Aorta (tissue), 5 donors: ENCODE results near the gene FAM24B. TPM values are rescaled to one million over a fixed set of nuclear protein-coding genes. Genes with fewer than 3 reads are reported as not detected.
A peak's percentile ranks its signal among the peaks of the same experiment; 100 is the strongest.
"Not testable (repeated sequence)": the region's sequence is repeated elsewhere in the genome, so short reads cannot be mapped to it uniquely, and the experiment has no call there.

Experiments
- ATAC-seq: fragments of 200-7000 bp; cut with Tn5 transposase; one replicate; pipeline ENCODE4 v1.9.1; 2022; ENCODE audit warnings: moderate library complexity; ENCODE audit not compliant: low FRiP score
- DNase-seq, 2 donors: peaks; one replicate each; pipeline ENCODE4 v3.0.0-alpha.2; 2020
- H3K27ac ChIP-seq, 2 donors: one replicate each; pipeline ENCODE4 v1.5.1; 2013; ENCODE audit warnings: low read length in 2 of 2, mild to moderate bottlenecking in 2 of 2, moderate library complexity in 2 of 2, control low read depth in 1 of 2, inconsistent platforms in 1 of 2, low read depth in 1 of 2
- H3K27me3 ChIP-seq, 2 donors: one replicate each; pipeline ENCODE4 v1.6.1; 2013; ENCODE audit warnings: control low read depth in 1 of 2, low read length in 1 of 2, mild to moderate bottlenecking in 1 of 2, moderate library complexity in 1 of 2; ENCODE audit not compliant: insufficient read depth in 2 of 2, control insufficient read depth in 1 of 2
- H3K36me3 ChIP-seq, 2 donors: one replicate each; pipeline ENCODE4 v1.6.1; 2013; ENCODE audit warnings: control low read depth in 1 of 2, low read length in 1 of 2, mild to moderate bottlenecking in 1 of 2; ENCODE audit not compliant: insufficient read depth in 2 of 2, control insufficient read depth in 1 of 2
- H3K4me1 ChIP-seq, 2 donors: one replicate each; pipeline ENCODE4 v1.6.1; 2013; ENCODE audit warnings: low read length in 2 of 2, control low read depth in 1 of 2, mild to moderate bottlenecking in 1 of 2, moderate library complexity in 1 of 2; ENCODE audit not compliant: insufficient read depth in 2 of 2, control insufficient read depth in 1 of 2
- H3K4me3 ChIP-seq, 2 donors: one replicate each; pipeline ENCODE4 v1.5.1; 2013; ENCODE audit warnings: low read length in 2 of 2, control low read depth in 1 of 2, mild to moderate bottlenecking in 1 of 2
- H3K9me3 ChIP-seq: one replicate; pipeline ENCODE4 v1.6.1; 2013; ENCODE audit warnings: mild to moderate bottlenecking, low read length; ENCODE audit not compliant: control insufficient read depth
- WGBS, 2 donors: extraction: QIAGEN DNeasy Blood & Tissue Kit; methylation state at CpG; one replicate each; pipeline ENCODE4 v1.1.7; 2013; 5-methylcytosine and 5-hydroxymethylcytosine counted together
- intact Hi-C, 2 donors: fragments of 100-400 bp; cut with DNase I; formaldehyde crosslinking; loops; one replicate each; pipeline versions ENCODE4 v1.14.2 to v1.15.0; 2022
- long read RNA-seq, 2 donors: library from polyadenylated mRNA; unstranded; transcript quantifications; one replicate each; pipeline ENCODE4 v2.0.0, GENCODE V29; 2020 to 2021
- polyA plus RNA-seq, 2 donors: library from polyadenylated mRNA; stranded (reverse); fragments of 200-250 nt; gene quantifications; one replicate each; pipeline ENCODE4 v1.2.3, GENCODE V29; 2013
- total RNA-seq, 2 donors: library from RNA; stranded (reverse); fragmentation: NEBNext Ultra II Directional; extraction: Animal tissue kit (Norgen Biotek cat#: 25700); gene quantifications; one replicate each; pipeline ENCODE4 v1.2.1, GENCODE V29; 2021
- donor health status: healthy with polysubstance abuse.
- donor health status: Bipolar disorder and iron deficiency.
- donor health status: DM: no; HTN: no; CAD: no.
- donor health status: DM: no; HTN: no; CAD: no.
- donor health status: DM: yes; HTN: yes; CAD: no.

FAM24B gene, protein sequence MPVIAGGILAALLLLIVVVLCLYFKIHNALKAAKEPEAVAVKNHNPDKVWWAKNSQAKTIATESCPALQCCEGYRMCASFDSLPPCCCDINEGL
- total RNA-seq, result 1 to 10 TPM; 1.2 to 3.9 TPM
- polyA plus RNA-seq, result 1 to 10 TPM; 1.1 to 2.1 TPM
- long read RNA-seq, donor 1, partial matches to known transcripts, result 0 of 1 reads
- long read RNA-seq, donor 1, other reads (novel, unspliced or antisense), result 1 of 1 reads
- long read RNA-seq, donor 2, result 0 reads

DNA sequence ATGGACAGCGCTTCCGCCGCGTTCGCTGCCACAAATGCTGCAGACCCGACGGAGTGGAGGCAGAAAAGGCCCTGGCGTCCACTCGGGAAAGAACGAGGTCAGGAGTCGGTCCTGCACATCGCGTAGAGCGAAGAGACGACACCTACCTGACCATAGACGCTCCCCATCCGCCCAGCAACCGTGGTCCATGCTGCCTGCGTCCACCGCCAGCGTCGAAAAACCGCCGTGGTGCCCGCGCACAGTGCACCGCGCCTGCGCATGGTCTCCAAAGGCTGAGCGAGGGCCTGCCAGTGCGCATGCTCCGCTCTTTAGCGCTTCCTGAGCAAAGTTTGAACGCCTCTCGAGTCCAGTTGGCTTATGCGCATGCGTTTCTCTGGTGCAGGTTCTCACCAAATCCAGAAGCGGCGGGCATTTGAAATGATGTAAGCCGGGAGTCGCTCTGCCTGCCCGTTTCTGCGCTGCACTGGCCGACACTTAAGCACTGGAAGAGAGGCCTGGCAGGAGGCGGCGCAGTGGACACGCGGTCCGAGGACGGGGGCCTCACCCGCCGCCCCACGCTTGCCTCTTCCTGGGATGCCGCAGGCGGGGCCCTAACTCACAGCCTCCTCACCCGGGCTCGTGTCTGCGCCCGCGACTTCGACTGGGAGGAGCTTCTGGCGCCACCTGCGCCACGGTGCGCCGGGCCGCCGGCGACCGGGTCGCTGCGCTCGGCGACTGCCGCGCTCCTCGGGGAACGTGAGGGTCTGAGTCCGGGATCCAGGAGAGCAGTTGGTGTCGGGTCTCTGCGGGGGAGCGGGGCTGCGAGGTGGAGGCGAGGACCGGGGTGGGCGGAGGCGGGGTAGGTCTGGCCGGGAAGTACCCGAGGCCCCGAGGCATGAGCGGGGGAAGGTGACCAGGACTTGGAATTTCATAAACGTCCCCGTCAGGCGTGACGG, at the start of gene FAM24B:
Gene FAM24B (minus strand): TSS at position 243 of the 935 bp plus-strand sequence. CDS start 29,066 bp downstream, outside the sequence.
- Histone ChIP-seq H3K4me3 (no peak within 1 kb of the TSS), H3K4me1 (peaks cover 0 to 2% of the 10 kb centered on the region in 2 donors), H3K27ac (no peak within 1 kb of the TSS), H3K27me3 (no peaks in the 10 kb centered on the region), H3K9me3 (no peaks in the 10 kb centered on the region), H3K36me3 (no peaks in the 10 kb centered on the region)
- intact Hi-C loops, result no loop called here
- DNase-seq (peak; percentile 93 to 97), ATAC-seq (peak; percentile 96)
- 3 to 5% methylated on average over 88 to 95 of the region's 95 CpGs for WGBS, 2 donors

DNA sequence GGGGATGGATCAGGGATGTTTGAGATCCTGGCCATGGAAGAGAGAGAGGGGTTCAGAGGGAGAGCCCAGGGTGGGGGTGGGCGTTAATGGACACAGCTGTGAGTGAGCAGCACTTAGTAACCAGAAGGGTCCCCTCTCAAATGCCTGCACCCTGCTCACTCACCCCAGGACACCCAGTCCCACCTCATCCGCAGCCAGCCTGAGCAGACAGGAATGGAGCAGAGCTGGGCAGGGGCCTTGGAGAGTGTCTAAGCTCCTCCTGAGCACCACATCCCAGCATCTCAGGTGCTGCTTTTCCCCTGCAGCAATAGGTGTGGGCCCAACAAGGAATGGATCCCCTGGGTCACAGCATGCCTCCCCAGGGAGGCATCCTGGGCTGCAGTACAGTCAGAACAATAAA, 36.3 kb upstream of the FAM24B start:
- Histone ChIP-seq H3K4me3 (no peak overlapping the region), H3K4me1 (no peaks in the 10 kb centered on the region), H3K27me3 (no peaks in the 10 kb centered on the region), H3K36me3 (no peaks in the 10 kb centered on the region), H3K9me3 (peaks cover 2% of the 10 kb centered on the region), H3K27ac (no peak overlapping the region)
- intact Hi-C loops, result no loop called here
- ATAC-seq, result no peak
- WGBS, 2 donors, result 78 to 81% methylated on average over 2 of the region's 2 CpGs
- DNase-seq, result no peak

DNA sequence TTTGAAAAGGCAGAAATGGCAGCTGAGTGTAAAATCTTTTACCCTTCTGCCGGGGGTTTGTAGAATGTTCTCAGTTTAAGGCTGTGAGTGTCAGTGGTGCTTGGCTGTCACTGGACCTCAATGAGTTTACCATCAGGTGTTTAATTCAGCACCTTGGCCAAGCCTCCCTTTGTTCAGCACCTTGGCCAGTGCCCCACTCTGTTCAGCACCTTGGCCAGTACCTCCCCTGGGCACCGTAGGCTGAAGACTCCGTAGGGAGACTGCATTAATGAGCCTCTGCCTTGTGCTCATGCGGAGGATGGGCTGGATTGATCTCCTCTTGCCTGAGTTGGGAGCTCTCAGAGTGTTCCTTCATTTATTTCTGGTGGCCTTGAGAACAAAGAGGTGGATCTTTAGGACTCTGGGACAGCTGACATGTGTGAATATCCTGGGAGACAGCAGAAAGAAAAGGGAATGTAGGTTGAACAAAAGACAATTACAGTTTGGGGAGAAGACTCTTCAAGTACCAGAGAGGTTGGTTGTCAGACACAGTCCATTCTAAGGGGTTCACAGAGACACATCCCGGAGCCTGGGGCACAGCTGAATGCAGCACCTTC, 32.6 kb upstream of the FAM24B start:
- Histone ChIP-seq H3K36me3 (no peaks in the 10 kb centered on the region), H3K4me1 (no peaks in the 10 kb centered on the region), H3K27ac (no peak overlapping the region), H3K27me3 (no peaks in the 10 kb centered on the region), H3K9me3 (peaks cover 1% of the 10 kb centered on the region), H3K4me3 (no peak overlapping the region)
- intact Hi-C loops, result no loop called here
- ATAC-seq (no peak), DNase-seq (no peak)
- WGBS, 2 donors, result 15 to 23% methylated on average over 5 of the region's 5 CpGs

DNA sequence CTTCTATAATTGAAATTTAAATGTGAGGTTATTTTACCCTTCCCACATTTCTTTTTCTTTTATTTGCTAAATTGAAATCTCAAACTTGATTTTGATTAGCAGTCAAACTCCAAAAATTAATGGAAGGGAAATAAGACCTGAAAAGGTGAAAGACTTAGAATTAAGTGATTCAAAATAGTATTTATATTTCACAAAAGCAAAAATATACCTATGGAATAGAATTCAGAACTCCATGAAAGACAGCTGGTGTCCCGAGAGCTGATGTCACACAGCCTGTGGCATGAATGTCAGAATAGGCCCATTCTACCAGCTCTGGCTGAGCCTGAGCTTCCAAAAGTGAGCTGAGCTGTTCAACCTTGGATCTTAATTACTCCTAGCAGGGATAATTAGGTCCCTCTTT, 30.9 kb upstream of the FAM24B start, which contains the start of gene FAM24A:
Gene FAM24A (plus strand): TSS at position 301 of the 400 bp plus-strand sequence. CDS start 1,025 bp downstream, outside the sequence.
- WGBS, 2 donors, result 57 to 67% methylated on average over 1 of the region's 1 CpG
- H3K36me3 ChIP-seq, result no peaks in the 10 kb centered on the region
- no peak within 1 kb of the TSS for H3K27ac ChIP-seq
- intact Hi-C loops, result no loop called here
- ATAC-seq (no peak), DNase-seq (no peak)
- H3K4me3 ChIP-seq, result no peak within 1 kb of the TSS
- no peaks in the 10 kb centered on the region for H3K27me3 ChIP-seq
- no peaks in the 10 kb centered on the region for H3K4me1 ChIP-seq
- no peaks in the 10 kb centered on the region for H3K9me3 ChIP-seq

DNA sequence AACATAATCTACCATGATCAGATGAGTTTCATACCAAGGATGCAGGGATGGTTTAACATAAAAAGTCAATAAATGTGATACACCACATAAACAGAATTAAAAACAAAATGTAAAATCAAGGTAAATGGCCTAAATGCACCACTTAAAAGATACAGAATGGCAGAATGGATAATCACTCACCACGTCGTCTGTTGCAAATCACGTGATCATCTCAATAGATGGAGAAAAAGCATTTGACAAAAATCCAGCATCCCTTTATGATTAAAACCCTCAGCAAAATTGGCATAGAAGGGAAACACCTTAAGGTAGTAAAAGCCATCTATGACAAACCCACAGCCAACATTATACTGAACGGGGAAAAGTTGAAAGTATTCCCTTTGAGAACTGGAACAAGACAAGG, 24.5 kb upstream of the FAM24B start:
- H3K4me1 ChIP-seq, intact Hi-C loops, DNase-seq, H3K4me3 ChIP-seq, ATAC-seq, H3K9me3 ChIP-seq, H3K27me3 ChIP-seq, H3K36me3 ChIP-seq, H3K27ac ChIP-seq: not testable (repeated sequence)
- 76 to 80% methylated on average over 4 of the region's 4 CpGs for WGBS, 2 donors

DNA sequence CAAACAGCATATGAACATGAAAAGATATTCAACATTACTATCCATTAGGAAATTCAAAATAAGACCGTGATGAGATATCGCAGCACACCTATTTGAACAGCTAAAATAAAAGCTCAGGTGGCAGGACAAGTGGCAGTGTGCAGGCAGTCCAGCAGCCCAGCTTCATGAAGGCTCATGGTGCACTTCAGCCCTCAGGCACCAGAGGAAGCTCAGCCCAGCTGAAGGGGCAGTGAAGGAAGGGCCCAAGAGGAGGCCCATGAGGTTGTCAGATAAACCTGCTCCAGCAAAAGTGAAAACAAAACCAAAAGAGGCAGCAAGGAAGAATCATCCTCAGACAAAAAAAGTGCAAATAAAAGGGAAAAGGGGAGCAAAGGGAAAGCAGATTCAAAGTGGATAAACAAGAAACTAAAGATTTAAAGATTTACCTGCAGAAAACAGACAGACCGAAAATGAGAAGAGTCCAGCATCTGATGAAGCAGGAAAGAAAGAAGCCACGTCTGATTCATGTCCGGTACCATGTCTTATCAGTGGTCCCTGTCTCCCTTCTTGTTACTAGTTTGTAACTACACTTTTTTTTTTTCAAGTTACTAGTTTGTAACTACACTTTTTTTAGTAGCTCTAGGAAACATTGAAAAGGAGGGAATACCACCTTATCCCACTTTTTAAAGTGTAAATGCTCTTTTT, 15.0 kb upstream of the FAM24B start:
- ATAC-seq, result no peak
- no peak overlapping the region for H3K4me3 ChIP-seq
- DNase-seq, result no peak
- intact Hi-C loops, result no loop called here
- no peaks in the 10 kb centered on the region for H3K27me3 ChIP-seq
- WGBS, 2 donors, result 84 to 89% methylated on average over 5 of the region's 5 CpGs
- H3K4me1 ChIP-seq, result no peaks in the 10 kb centered on the region
- H3K27ac ChIP-seq, result no peak overlapping the region
- no peaks in the 10 kb centered on the region for H3K36me3 ChIP-seq
- no peaks in the 10 kb centered on the region for H3K9me3 ChIP-seq

DNA sequence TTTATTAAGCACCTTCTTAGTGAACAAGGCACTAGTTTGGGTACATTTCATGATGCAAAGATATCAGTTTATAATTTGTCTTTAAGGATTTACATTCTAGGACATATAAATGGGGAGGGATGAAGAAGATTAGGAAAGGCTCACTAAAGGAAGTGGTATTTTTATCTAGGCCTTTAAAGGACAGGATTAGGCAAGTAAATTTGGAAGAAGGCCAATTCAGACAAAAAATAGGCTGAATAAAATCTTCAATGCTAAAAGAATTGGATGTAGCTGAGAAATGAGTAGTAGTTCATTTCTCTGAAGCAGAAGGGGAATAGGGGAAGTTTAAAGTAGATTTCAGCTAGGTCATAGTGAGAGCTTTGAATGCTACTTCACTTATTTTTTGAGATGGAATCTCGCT, 4.8 kb upstream of the FAM24B start:
- H3K4me3 ChIP-seq, result no peak overlapping the region
- intact Hi-C loops, result no loop called here
- no peak for ATAC-seq
- H3K36me3 ChIP-seq, result no peaks in the 10 kb centered on the region
- no peak for DNase-seq
- peaks cover 0 to 2% of the 10 kb centered on the region in 2 donors for H3K4me1 ChIP-seq
- no peaks in the 10 kb centered on the region for H3K9me3 ChIP-seq
- H3K27me3 ChIP-seq, result no peaks in the 10 kb centered on the region
- WGBS, 2 donors, result 92 to 100% methylated on average over 1 of the region's 1 CpG
- H3K27ac ChIP-seq, result no peak overlapping the region

DNA sequence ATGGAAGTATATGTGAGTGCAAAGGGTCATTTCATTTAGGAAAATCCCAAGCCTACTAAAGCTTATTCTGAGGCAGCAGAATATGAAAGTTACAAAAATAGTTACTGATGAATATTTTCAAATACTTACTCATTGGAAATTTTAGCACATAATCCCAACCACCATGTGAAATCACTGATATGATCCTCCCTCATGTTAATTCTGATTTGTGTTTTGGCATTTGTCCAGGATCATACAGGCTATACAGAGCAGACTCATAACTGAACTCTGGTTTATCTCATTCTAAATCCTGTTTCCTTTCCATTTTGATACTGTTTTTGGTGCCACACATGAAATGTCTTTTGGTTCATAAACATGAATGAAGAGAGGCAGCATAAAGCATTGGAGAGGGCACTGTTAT, 3.4 kb upstream of the FAM24B start:
- H3K4me3 ChIP-seq, result no peak overlapping the region
- no peak for ATAC-seq
- intact Hi-C loops, result no loop called here
- H3K27me3 ChIP-seq, result no peaks in the 10 kb centered on the region
- peaks cover 0 to 2% of the 10 kb centered on the region in 2 donors for H3K4me1 ChIP-seq
- no peaks in the 10 kb centered on the region for H3K9me3 ChIP-seq
- H3K27ac ChIP-seq, result no peak overlapping the region
- H3K36me3 ChIP-seq, result no peaks in the 10 kb centered on the region
- DNase-seq, result no peak
